Measurements from ENCODE around the gene CFAP210. TPM values are rescaled to one million over a fixed set of nuclear protein-coding genes. Genes with fewer than 3 reads are reported as not detected.

Gene CFAP210
- total RNA-seq, 1 experiment from 2014 or later, result not detected

GRCh38 chr2:169738566-169739229 lies 44.5 kb upstream of the CFAP210 start:
- Histone ChIP-seq H3K9me3 (ENCODE audit: control insufficient read depth in 1 of 2, insufficient read depth in 1 of 2, low read depth in 1 of 2, low read length in 2 of 2) (no peaks in the 10 kb centered on the region), H3K4me2 (ENCODE audit: low read length) (no peak overlapping the region; the same call in 1 of the 2 replicates), H3K9me2 (ENCODE audit: insufficient read depth) (no peaks in the 10 kb centered on the region), H4K20me1 (ENCODE audit: insufficient read depth) (no peaks in the 10 kb centered on the region), H3K27me3 (ENCODE audit: insufficient read depth, low read length) (no peaks in the 10 kb centered on the region), H3K9ac (ENCODE audit: low read length) (no peak overlapping the region), H2AFZ (ENCODE audit: low read depth, low read length, poor library complexity, severe bottlenecking) (no peak overlapping the region), H3K36me3 (ENCODE audit: control insufficient read depth in 1 of 2, insufficient read depth in 2 of 2, low read length in 2 of 2) (peaks cover 8 to 24% of the 10 kb centered on the region in 2 experiments; a peak in 2 of 4 replicates), H3K27ac (ENCODE audit: low read depth, low read length) (no peak overlapping the region), H3K79me2 (ENCODE audit: insufficient read depth, low read length) (peaks cover 61% of the 10 kb centered on the region), H3K4me1 (ENCODE audit: control insufficient read depth in 1 of 2, insufficient read depth in 2 of 2, low read length in 2 of 2) (peaks cover 7 to 28% of the 10 kb centered on the region in 2 experiments; a peak in 3 of 4 replicates), H3K4me3 (replicated peaks in 1 of 2; ENCODE audit: low read depth in 1 of 2, low read length in 2 of 2) (no peak overlapping the region)
- no peak for DNase-seq (ENCODE audit: low read depth, low spot score)
- ChIA-PET CTCF (no interaction called here), POLR2A (no interaction called here), RAD21 (ENCODE audit: low non-redundant PET in 1 of 2, low total read pairs in 2 of 2, uncharacterized antibody in 2 of 2, unreplicated experiment in 2 of 2) (no interaction called here)
- intact Hi-C loops (cut with micrococcal nuclease), result no loop called here
- TF ChIP-seq RAD21 (IDR thresholded peaks at IDR 0.05; ENCODE audit: low read depth) (no peak), EZH2phosphoT487 (IDR thresholded peaks at IDR 0.05; ENCODE audit: borderline replicate concordance) (no peak), SRF (IDR thresholded peaks at IDR 0.05; ENCODE audit: low read depth) (no peak), FOSL1 (IDR thresholded peaks at IDR 0.05; ENCODE audit: low read depth) (no peak), EGR1 (IDR thresholded peaks at IDR 0.05; ENCODE audit: low read depth) (no peak), SIN3A (IDR thresholded peaks at IDR 0.05; ENCODE audit: low read depth) (no peak), CBX3 (IDR thresholded peaks at IDR 0.05; ENCODE audit: low read depth) (no peak), ZNF274 (IDR thresholded peaks at IDR 0.05; ENCODE audit: low read depth, low read length) (no peak), EZH2 (IDR thresholded peaks at IDR 0.05) (no peak), YY1 (IDR thresholded peaks at IDR 0.05; ENCODE audit: extremely low read depth, insufficient replicate concordance, low read depth, low read length) (no peak)
- ATAC-seq, result no peak
- BruUV-seq (replicated peaks), result no TSS peak

GRCh38 chr2:169736902-169737301 lies 42.7 kb upstream of the CFAP210 start:
- H2AFZ ChIP-seq (ENCODE audit: low read depth, low read length, poor library complexity, severe bottlenecking), result no peak overlapping the region
- H3K4me3 ChIP-seq (replicated peaks in 1 of 2; ENCODE audit: low read depth in 1 of 2, low read length in 2 of 2), result no peak overlapping the region
- intact Hi-C loops (cut with micrococcal nuclease), result loop anchor here (1.0 kb wide), 1 partner anchor 27 kb away; no protein-coding TSS in a partner anchor
- DNase-seq (ENCODE audit: low read depth, low spot score) (no peak), ATAC-seq (no peak)
- no peaks in the 10 kb centered on the region for H3K9me2 ChIP-seq (ENCODE audit: insufficient read depth)
- no peaks in the 10 kb centered on the region for H3K9me3 ChIP-seq (ENCODE audit: control insufficient read depth in 1 of 2, insufficient read depth in 1 of 2, low read depth in 1 of 2, low read length in 2 of 2)
- BruUV-seq (replicated peaks), result no TSS peak
- peaks cover 61% of the 10 kb centered on the region for H3K79me2 ChIP-seq (ENCODE audit: insufficient read depth, low read length)
- H3K36me3 ChIP-seq (ENCODE audit: control insufficient read depth in 1 of 2, insufficient read depth in 2 of 2, low read length in 2 of 2), result peaks cover 2 to 15% of the 10 kb centered on the region in 2 experiments; a peak in 2 of 4 replicates
- ChIA-PET POLR2A (no interaction called here), RAD21 (ENCODE audit: low non-redundant PET in 1 of 2, low total read pairs in 2 of 2, uncharacterized antibody in 2 of 2, unreplicated experiment in 2 of 2) (no interaction called here), CTCF (no interaction called here)
- H3K4me1 ChIP-seq (ENCODE audit: control insufficient read depth in 1 of 2, insufficient read depth in 2 of 2, low read length in 2 of 2), result peaks cover 10 to 36% of the 10 kb centered on the region in 2 experiments; a peak in 3 of 4 replicates
- no peaks in the 10 kb centered on the region for H4K20me1 ChIP-seq (ENCODE audit: insufficient read depth)
- TF ChIP-seq JUND (IDR thresholded peaks at IDR 0.05), result no peak
- TF ChIP-seq CEBPB (IDR thresholded peaks at IDR 0.05; ENCODE audit: low read depth), result no peak
- TF ChIP-seq REST (IDR thresholded peaks at IDR 0.05; ENCODE audit: low read depth), result no peak
- no peak for TF ChIP-seq ZNF274 (IDR thresholded peaks at IDR 0.05; ENCODE audit: low read depth, low read length)
- H3K27ac ChIP-seq (ENCODE audit: low read depth, low read length), result no peak overlapping the region
- H3K4me2 ChIP-seq (ENCODE audit: low read length), result no peak overlapping the region
- no peaks in the 10 kb centered on the region for H3K27me3 ChIP-seq (ENCODE audit: insufficient read depth, low read length)
- H3K9ac ChIP-seq (ENCODE audit: low read length), result no peak overlapping the region

Measured in HCT116 (cell line).